H1 (cell line): ENCODE measurements around the gene FIGNL2. TPM values are rescaled to one million over a fixed set of nuclear protein-coding genes. Genes with fewer than 3 reads are reported as not detected.

Source experiments
- CTBP2 ChIP-seq: IDR thresholded peaks from 2 replicates; pipeline ENCODE4 v1.7.0; 2011; ENCODE audit warnings: borderline replicate concordance, mild to moderate bottlenecking, moderate library complexity, mixed read lengths, low read length; ENCODE audit not compliant: insufficient read depth, insufficient read length
- GTF2F1 ChIP-seq: IDR thresholded peaks from 2 replicates; pipeline ENCODE4 v1.6.1; 2012; ENCODE audit warnings: low read depth, low read length, improper control_type of control experiment, borderline replicate concordance
- HDAC2 ChIP-seq, 2 experiments: fragments of 300-600 bp in 1 of 2; sonication (generic) in 1 of 2; IDR thresholded peaks; 2 replicates each; pipeline ENCODE4 v1.6.1; 2011 to 2012; ENCODE audit warnings: low read depth in 2 of 2, low read length in 2 of 2, mild to moderate bottlenecking in 2 of 2, moderate library complexity in 2 of 2, borderline replicate concordance in 1 of 2, inconsistent platforms in 1 of 2
- JUN ChIP-seq: IDR thresholded peaks from 2 replicates; pipeline ENCODE4 v1.6.1; 2011; ENCODE audit warnings: low read depth, mild to moderate bottlenecking, improper control_type of control experiment, low read length
- KDM5A ChIP-seq: fragments of 200-600 bp; IDR thresholded peaks from 2 replicates; pipeline ENCODE4 v1.7.1; 2012; ENCODE audit warnings: mild to moderate bottlenecking, low read length, inconsistent platforms, mixed read lengths
- RXRA ChIP-seq: IDR thresholded peaks from 2 replicates; pipeline ENCODE4 v1.6.1; 2011; ENCODE audit warnings: low read depth, mild to moderate bottlenecking, low read length, moderate library complexity; ENCODE audit not compliant: insufficient read depth
- TAF7 ChIP-seq: optimal IDR thresholded peaks from 2 replicates; pipeline ENCODE3; 2011; ENCODE audit warnings: low read depth, mild to moderate bottlenecking, inconsistent platforms, low read length, moderate library complexity, borderline replicate concordance
- YY1 ChIP-seq: IDR thresholded peaks from 2 replicates; pipeline ENCODE4 v1.6.1; 2011; ENCODE audit warnings: low read depth, mild to moderate bottlenecking, low read length
- polyA plus RNA-seq, 7 experiments: library from polyadenylated mRNA; depleted of rRNA in 3 of 7; stranded (reverse) in 5 of 7; unstranded in 2 of 7; fragments of >200 nt in 5 of 7; fragments of 200-250 nt in 2 of 7; gene quantifications; 1 replicate in 5 of 7; 2 replicates in 1 of 7; 4 replicates in 1 of 7; pipeline versions ENCODE4 v1.2.1 to v1.2.3, GENCODE V29; 2011 to 2013; ENCODE audit warnings: missing spikeins in 2 of 7, mixed read lengths in 2 of 7
- total RNA-seq: library from RNA; stranded (reverse); fragmentation: NEBNext Ultra II Directional; extraction: Animal tissue kit (Norgen Biotek cat#: 25700); gene quantifications from 2 replicates; pipeline ENCODE4 v1.2.1, GENCODE V29; 2021
- TF ChIP-seq, protein P1 (sequence below): fragments of 300-600 bp; sonication (generic); IDR thresholded peaks from 2 replicates; pipeline ENCODE4 v1.7.1; 2012; ENCODE audit warnings: low read length, moderate library complexity, mild to moderate bottlenecking, inconsistent platforms; ENCODE audit not compliant: insufficient replicate concordance

FIGNL2 gene
- total and polyA plus RNA-seq, 2 of the 8 experiments (the other 6 are each of a cell fraction or from before 2014, with no cell fraction given) = 6.5 to 7.1 TPM

- TF ChIP-seq, protein P1, sequence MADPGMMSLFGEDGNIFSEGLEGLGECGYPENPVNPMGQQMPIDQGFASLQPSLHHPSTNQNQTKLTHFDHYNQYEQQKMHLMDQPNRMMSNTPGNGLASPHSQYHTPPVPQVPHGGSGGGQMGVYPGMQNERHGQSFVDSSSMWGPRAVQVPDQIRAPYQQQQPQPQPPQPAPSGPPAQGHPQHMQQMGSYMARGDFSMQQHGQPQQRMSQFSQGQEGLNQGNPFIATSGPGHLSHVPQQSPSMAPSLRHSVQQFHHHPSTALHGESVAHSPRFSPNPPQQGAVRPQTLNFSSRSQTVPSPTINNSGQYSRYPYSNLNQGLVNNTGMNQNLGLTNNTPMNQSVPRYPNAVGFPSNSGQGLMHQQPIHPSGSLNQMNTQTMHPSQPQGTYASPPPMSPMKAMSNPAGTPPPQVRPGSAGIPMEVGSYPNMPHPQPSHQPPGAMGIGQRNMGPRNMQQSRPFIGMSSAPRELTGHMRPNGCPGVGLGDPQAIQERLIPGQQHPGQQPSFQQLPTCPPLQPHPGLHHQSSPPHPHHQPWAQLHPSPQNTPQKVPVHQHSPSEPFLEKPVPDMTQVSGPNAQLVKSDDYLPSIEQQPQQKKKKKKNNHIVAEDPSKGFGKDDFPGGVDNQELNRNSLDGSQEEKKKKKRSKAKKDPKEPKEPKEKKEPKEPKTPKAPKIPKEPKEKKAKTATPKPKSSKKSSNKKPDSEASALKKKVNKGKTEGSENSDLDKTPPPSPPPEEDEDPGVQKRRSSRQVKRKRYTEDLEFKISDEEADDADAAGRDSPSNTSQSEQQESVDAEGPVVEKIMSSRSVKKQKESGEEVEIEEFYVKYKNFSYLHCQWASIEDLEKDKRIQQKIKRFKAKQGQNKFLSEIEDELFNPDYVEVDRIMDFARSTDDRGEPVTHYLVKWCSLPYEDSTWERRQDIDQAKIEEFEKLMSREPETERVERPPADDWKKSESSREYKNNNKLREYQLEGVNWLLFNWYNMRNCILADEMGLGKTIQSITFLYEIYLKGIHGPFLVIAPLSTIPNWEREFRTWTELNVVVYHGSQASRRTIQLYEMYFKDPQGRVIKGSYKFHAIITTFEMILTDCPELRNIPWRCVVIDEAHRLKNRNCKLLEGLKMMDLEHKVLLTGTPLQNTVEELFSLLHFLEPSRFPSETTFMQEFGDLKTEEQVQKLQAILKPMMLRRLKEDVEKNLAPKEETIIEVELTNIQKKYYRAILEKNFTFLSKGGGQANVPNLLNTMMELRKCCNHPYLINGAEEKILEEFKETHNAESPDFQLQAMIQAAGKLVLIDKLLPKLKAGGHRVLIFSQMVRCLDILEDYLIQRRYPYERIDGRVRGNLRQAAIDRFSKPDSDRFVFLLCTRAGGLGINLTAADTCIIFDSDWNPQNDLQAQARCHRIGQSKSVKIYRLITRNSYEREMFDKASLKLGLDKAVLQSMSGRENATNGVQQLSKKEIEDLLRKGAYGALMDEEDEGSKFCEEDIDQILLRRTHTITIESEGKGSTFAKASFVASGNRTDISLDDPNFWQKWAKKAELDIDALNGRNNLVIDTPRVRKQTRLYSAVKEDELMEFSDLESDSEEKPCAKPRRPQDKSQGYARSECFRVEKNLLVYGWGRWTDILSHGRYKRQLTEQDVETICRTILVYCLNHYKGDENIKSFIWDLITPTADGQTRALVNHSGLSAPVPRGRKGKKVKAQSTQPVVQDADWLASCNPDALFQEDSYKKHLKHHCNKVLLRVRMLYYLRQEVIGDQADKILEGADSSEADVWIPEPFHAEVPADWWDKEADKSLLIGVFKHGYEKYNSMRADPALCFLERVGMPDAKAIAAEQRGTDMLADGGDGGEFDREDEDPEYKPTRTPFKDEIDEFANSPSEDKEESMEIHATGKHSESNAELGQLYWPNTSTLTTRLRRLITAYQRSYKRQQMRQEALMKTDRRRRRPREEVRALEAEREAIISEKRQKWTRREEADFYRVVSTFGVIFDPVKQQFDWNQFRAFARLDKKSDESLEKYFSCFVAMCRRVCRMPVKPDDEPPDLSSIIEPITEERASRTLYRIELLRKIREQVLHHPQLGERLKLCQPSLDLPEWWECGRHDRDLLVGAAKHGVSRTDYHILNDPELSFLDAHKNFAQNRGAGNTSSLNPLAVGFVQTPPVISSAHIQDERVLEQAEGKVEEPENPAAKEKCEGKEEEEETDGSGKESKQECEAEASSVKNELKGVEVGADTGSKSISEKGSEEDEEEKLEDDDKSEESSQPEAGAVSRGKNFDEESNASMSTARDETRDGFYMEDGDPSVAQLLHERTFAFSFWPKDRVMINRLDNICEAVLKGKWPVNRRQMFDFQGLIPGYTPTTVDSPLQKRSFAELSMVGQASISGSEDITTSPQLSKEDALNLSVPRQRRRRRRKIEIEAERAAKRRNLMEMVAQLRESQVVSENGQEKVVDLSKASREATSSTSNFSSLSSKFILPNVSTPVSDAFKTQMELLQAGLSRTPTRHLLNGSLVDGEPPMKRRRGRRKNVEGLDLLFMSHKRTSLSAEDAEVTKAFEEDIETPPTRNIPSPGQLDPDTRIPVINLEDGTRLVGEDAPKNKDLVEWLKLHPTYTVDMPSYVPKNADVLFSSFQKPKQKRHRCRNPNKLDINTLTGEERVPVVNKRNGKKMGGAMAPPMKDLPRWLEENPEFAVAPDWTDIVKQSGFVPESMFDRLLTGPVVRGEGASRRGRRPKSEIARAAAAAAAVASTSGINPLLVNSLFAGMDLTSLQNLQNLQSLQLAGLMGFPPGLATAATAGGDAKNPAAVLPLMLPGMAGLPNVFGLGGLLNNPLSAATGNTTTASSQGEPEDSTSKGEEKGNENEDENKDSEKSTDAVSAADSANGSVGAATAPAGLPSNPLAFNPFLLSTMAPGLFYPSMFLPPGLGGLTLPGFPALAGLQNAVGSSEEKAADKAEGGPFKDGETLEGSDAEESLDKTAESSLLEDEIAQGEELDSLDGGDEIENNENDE = no peak
- TF ChIP-seq HDAC2 (IDR thresholded peaks at IDR 0.05; ENCODE audit: borderline replicate concordance in 1 of 2, low read depth in 2 of 2, low read length in 2 of 2) = no peak
- TF ChIP-seq KDM5A = no peak
- TF ChIP-seq CTBP2 = no peak
- no peak for TF ChIP-seq YY1
- TF ChIP-seq JUN = no peak
- TF ChIP-seq RXRA = no peak
- no peak for TF ChIP-seq GTF2F1
- no peak for TF ChIP-seq TAF7
These were observed 20.3 kb downstream of the FIGNL2 start (continued) for GRCh38 chr12:51827925-51828818.
